HepG2 (cell line): ENCODE results near the gene CACNG1. TPM values are rescaled to one million over a fixed set of nuclear protein-coding genes. Genes with fewer than 3 reads are reported as not detected.

ENCODE experiments used
- ARHGAP35 ChIP-seq: sonication (generic); formaldehyde crosslinking; IDR thresholded peaks from 2 replicates; pipeline ENCODE4 v1.9.0; 2022; ENCODE audit warnings: mild to moderate bottlenecking, inconsistent platforms, moderate library complexity, missing genetic modification reagents, borderline replicate concordance
- BCL3 ChIP-seq: sonication (generic); formaldehyde crosslinking; IDR thresholded peaks from 2 replicates; pipeline ENCODE4 v1.5.1; 2020; ENCODE audit warnings: mild to moderate bottlenecking, missing genetic modification reagents, moderate library complexity
- CBX1 ChIP-seq: IDR thresholded peaks from one replicate; pipeline ENCODE4 v1.6.1; 2016; ENCODE audit warnings: antibody characterized with exemption, low read depth
- FOSL1 ChIP-seq: sonication (generic); formaldehyde crosslinking; IDR thresholded peaks from 2 replicates; pipeline ENCODE4 v1.9.0; 2021; ENCODE audit warnings: missing genetic modification reagents, borderline replicate concordance
- GLI4 ChIP-seq: sonication (generic); formaldehyde crosslinking; IDR thresholded peaks from 2 replicates; pipeline ENCODE4 v1.5.1; 2020; ENCODE audit warnings: missing genetic modification reagents, mild to moderate bottlenecking, moderate library complexity, borderline replicate concordance
- GMEB1 ChIP-seq: sonication (generic); formaldehyde crosslinking; IDR thresholded peaks from 2 replicates; pipeline ENCODE4 v1.5.1; 2020; ENCODE audit warnings: missing genetic modification reagents, mild to moderate bottlenecking, borderline replicate concordance
- HBP1 ChIP-seq: IDR thresholded peaks from 2 replicates; pipeline ENCODE4 v1.6.1; 2016; ENCODE audit warnings: low read depth, control low read depth
- HIC2 ChIP-seq: sonication (generic); formaldehyde crosslinking; IDR thresholded peaks from 2 replicates; pipeline ENCODE4 v1.9.0; 2022; ENCODE audit warnings: low read depth, missing genetic modification reagents
- KLF16 ChIP-seq, 2 experiments: sonication (generic) in 1 of 2; formaldehyde crosslinking in 1 of 2; IDR thresholded peaks; 2 replicates each; pipeline versions ENCODE4 v1.6.1 to v1.8.0; 2016 to 2023; ENCODE audit warnings: missing genetic modification reagents in 2 of 2, missing compliant biosample characterization in 1 of 2
- KLF9 ChIP-seq: IDR thresholded peaks from 2 replicates; pipeline ENCODE4 v1.6.1; 2016; ENCODE audit warnings: low read depth
- MAF1 ChIP-seq: sonication (generic); formaldehyde crosslinking; IDR thresholded peaks from 2 replicates; pipeline ENCODE4 v1.5.0; 2020; ENCODE audit warnings: missing genetic modification reagents, borderline replicate concordance
- MAFK ChIP-seq, 2 experiments: IDR thresholded peaks in 1 of 2; conservative IDR thresholded peaks in 1 of 2; 2 replicates each; pipeline ENCODE4 v1.6.1; 2011; ENCODE audit warnings: improper control_type of control experiment in 2 of 2, low read length in 2 of 2
- MLLT10 ChIP-seq: sonication (generic); formaldehyde crosslinking; IDR thresholded peaks from 2 replicates; pipeline ENCODE4 v1.4.0; 2020; ENCODE audit warnings: missing genetic modification reagents
- POLR2AphosphoS5 ChIP-seq: IDR thresholded peaks from 2 replicates; pipeline ENCODE4 v1.6.1; 2012; ENCODE audit warnings: low read depth, low read length
- SALL2 ChIP-seq: sonication (generic); formaldehyde crosslinking; IDR thresholded peaks from 2 replicates; pipeline ENCODE4 v1.8.1; 2023; ENCODE audit warnings: mild to moderate bottlenecking, missing genetic modification reagents, inconsistent platforms
- SIN3B ChIP-seq: fragments of 150-350 bp; IDR thresholded peaks from 2 replicates; pipeline ENCODE4 v1.6.1; 2014; ENCODE audit warnings: low read length
- SIX4 ChIP-seq: sonication (generic); formaldehyde crosslinking; IDR thresholded peaks from 2 replicates; pipeline ENCODE4 v1.4.0; 2020; ENCODE audit warnings: missing genetic modification reagents
- SRSF9 ChIP-seq: fragments of 200-400 bp; formaldehyde crosslinking; IDR thresholded peaks from 2 replicates; pipeline ENCODE4 v1.6.1; 2018; ENCODE audit warnings: borderline replicate concordance, mild to moderate bottlenecking, low read depth, low read length; ENCODE audit not compliant: insufficient read depth, poor library complexity, severe bottlenecking
- TFAP4 ChIP-seq: sonication (generic); IDR thresholded peaks from 2 replicates; pipeline ENCODE4 v1.6.1; 2016; ENCODE audit warnings: low read depth, borderline replicate concordance
- THRA ChIP-seq: sonication (generic); formaldehyde crosslinking; IDR thresholded peaks from 2 replicates; pipeline ENCODE4 v1.4.0; 2020; ENCODE audit warnings: missing genetic modification reagents, borderline replicate concordance
- ZFP1 ChIP-seq: IDR thresholded peaks from 2 replicates; pipeline ENCODE4 v1.6.1; 2016
- ZNF441 ChIP-seq: sonication (generic); formaldehyde crosslinking; IDR thresholded peaks from 2 replicates; pipeline ENCODE4 v1.7.0; 2021; ENCODE audit warnings: missing genetic modification reagents, borderline replicate concordance
- polyA plus RNA-seq, 8 experiments: library from polyadenylated mRNA; depleted of rRNA in 3 of 8; stranded (reverse) in 7 of 8; unstranded in 1 of 8; fragments of >200 nt; fragmentation: Illumina TruSeq in 4 of 8; extraction: Trizol in 4 of 8; gene quantifications; 2 replicates each; pipeline versions ENCODE4 v1.2.1 to v1.2.3, GENCODE V29; 2011 to 2016; ENCODE audit warnings: low read depth in 4 of 8, missing spikeins in 1 of 8, mixed read lengths in 1 of 8; ENCODE audit not compliant: insufficient read depth in 1 of 8
- total RNA-seq, 5 experiments: library from RNA; depleted of rRNA; stranded (reverse); fragments of >200 nt; fragmentation: Illumina TruSeq; extraction: Trizol; gene quantifications; 2 replicates each; pipeline ENCODE4 v1.2.3, GENCODE V29; 2016; ENCODE audit warnings: low read depth in 1 of 5

CACNG1 gene
- total and polyA plus RNA-seq, 2 of the 13 experiments (the other 11 are each of a cell fraction or from before 2014, with no cell fraction given) = not detected

GRCh38 chr17:67076290-67076689, 31.9 kb downstream of the CACNG1 start (continued):
- TF ChIP-seq THRA (CRISPR knock-in tag) (0 out of 2 replicates have a peak, but pooled peaks have one; percentile 45), GMEB1 (CRISPR knock-in tag) (no peak), SALL2 (CRISPR knock-in tag) (0 out of 2 replicates have a peak, but pooled peaks have one; percentile 39), HBP1 (CRISPR knock-in tag) (no peak), GLI4 (CRISPR knock-in tag) (no peak), POLR2AphosphoS5 (no peak), TFAP4 (peak; percentile 25; the same call in 1 of the 2 replicates), BCL3 (CRISPR knock-in tag) (no peak), SIX4 (peak; percentile 29; the same call in 1 of the 2 replicates), KLF16 (CRISPR knock-in tag; IDR thresholded peaks at IDR 0.05) (no peak), MAF1 (CRISPR knock-in tag) (no peak), ZNF441 (CRISPR knock-in tag) (no peak), ARHGAP35 (CRISPR knock-in tag) (no peak), SRSF9 (no peak), MAFK (conservative IDR thresholded peaks at IDR 0.05 in 1 of 2, IDR thresholded peaks at IDR 0.05 in 1 of 2; ENCODE audit: low read length in 2 of 2) (no peak), ZFP1 (CRISPR knock-in tag) (no peak), MLLT10 (CRISPR knock-in tag) (no peak), KLF9 (CRISPR knock-in tag) (0 out of 2 replicates have a peak, but pooled peaks have one; percentile 17), CBX1 (peak; percentile 37), FOSL1 (CRISPR knock-in tag) (no peak), SIN3B (no peak), HIC2 (CRISPR knock-in tag) (no peak)
